ENCODE measurements around the gene ADGRD1.

- TF ChIP-seq ZNF512 (CRISPR knock-in tag; IDR thresholded peaks at IDR 0.05; ENCODE audit: borderline replicate concordance) = no peak
- TF ChIP-seq CREB1 (CRISPR knock-in tag; IDR thresholded peaks at IDR 0.05) = no peak
- no peak for TF ChIP-seq ZNF416 (CRISPR knock-in tag; IDR thresholded peaks at IDR 0.05)
- TF ChIP-seq CTCF (IDR thresholded peaks at IDR 0.05) = no peak
- TF ChIP-seq ZSCAN18 (CRISPR knock-in tag; IDR thresholded peaks at IDR 0.05) = no peak
- no peak for TF ChIP-seq TEAD4 (CRISPR knock-in tag; IDR thresholded peaks at IDR 0.05)
- TF ChIP-seq JUN (CRISPR knock-in tag; IDR thresholded peaks at IDR 0.05) = no peak
- no peak for TF ChIP-seq CREM (CRISPR knock-in tag; IDR thresholded peaks at IDR 0.05)
- no peak for TF ChIP-seq CDX4 (CRISPR knock-in tag; IDR thresholded peaks at IDR 0.05; ENCODE audit: borderline replicate concordance)
- no peak for TF ChIP-seq FOXP1 (CRISPR knock-in tag; IDR thresholded peaks at IDR 0.05; ENCODE audit: borderline replicate concordance)
- TF ChIP-seq NFE2L1 (CRISPR knock-in tag; IDR thresholded peaks at IDR 0.05) = no peak
Measured at GRCh38 chr12:130970165-130970907, 16.6 kb downstream of the ADGRD1 start.

Data from WTC11 (cell line).